Activated T-helper 1 cell treated with Interleukin-2 at 50 U/mL for 16 hours (primary cell): ENCODE results near the gene SLC34A3.
"Not testable (repeated sequence)": the region's sequence is repeated elsewhere in the genome, so short reads cannot be mapped to it uniquely, and the experiment has no call there.

Experiments
- DNase-seq: peaks from one replicate; pipeline ENCODE4 v3.0.0-alpha.2; 2020; ENCODE audit warnings: low read depth

The SLC34A3 gene

GRCh38 chr9:137228968-137229896 is 1.5 kb upstream of the SLC34A3 start:
- no peak for DNase-seq

GRCh38 chr9:137229903-137230704 is 597 bp upstream of the SLC34A3 start:
- no peak for DNase-seq

- DNase-seq, result no peak
These were observed 805 bp downstream of the SLC34A3 start for GRCh38 chr9:137231372-137232039.

- DNase-seq, result no peak
These were observed 1.4 kb downstream of the SLC34A3 start for GRCh38 chr9:137232101-137232500.

GRCh38 chr9:137232510-137232909 is 1.8 kb downstream of the SLC34A3 start:
- DNase-seq, result no peak

- DNase-seq, result no peak
These were observed 2.7 kb downstream of the SLC34A3 start for GRCh38 chr9:137233143-137233980.

GRCh38 chr9:137234055-137234697 is 3.5 kb downstream of the SLC34A3 start:
- no peak for DNase-seq

GRCh38 chr9:137234758-137235423 is 4.2 kb downstream of the SLC34A3 start:
- DNase-seq, result no peak

- DNase-seq, result no peak
These were observed 4.9 kb downstream of the SLC34A3 start for GRCh38 chr9:137235424-137236237.

- DNase-seq, result peak; percentile 82
These were observed 5.7 kb downstream of the SLC34A3 start for GRCh38 chr9:137236238-137236935.

- no peak for DNase-seq
These were observed 6.3 kb downstream of the SLC34A3 start for GRCh38 chr9:137236936-137237421.

GRCh38 chr9:137237759-137238726 is 7.3 kb downstream of the SLC34A3 start:
- DNase-seq, result no peak

GRCh38 chr9:137239541-137240200 is 9.0 kb downstream of the SLC34A3 start:
- not testable (repeated sequence) for DNase-seq

- DNase-seq, result peak; percentile 62
These were observed 9.7 kb downstream of the SLC34A3 start for GRCh38 chr9:137240318-137240840.

- DNase-seq, result peak; percentile 95
These were observed 10.3 kb downstream of the SLC34A3 start, which contains the start of gene TUBB4B for GRCh38 chr9:137240841-137241489. Gene TUBB4B (plus strand): TSS chr9:137241287. CDS start chr9:137241361, 74 bp downstream.
